Stomach smooth muscle (tissue), 2 donors: Measurements from ENCODE around the gene BRCA1.
A peak's percentile ranks its signal among the peaks of the same experiment; 100 is the strongest.
"Not testable (repeated sequence)": the region's sequence is repeated elsewhere in the genome, so short reads cannot be mapped to it uniquely, and the experiment has no call there.

Experiments
- H3K27ac ChIP-seq: one replicate; pipeline ENCODE4 v1.7.0; 2013; ENCODE audit warnings: mild to moderate bottlenecking, low read length, inconsistent platforms
- H3K27me3 ChIP-seq, 2 donors: one replicate each; pipeline ENCODE4 v1.7.0; 2013; ENCODE audit warnings: low read length in 2 of 2; ENCODE audit not compliant: insufficient read depth in 2 of 2, control insufficient read depth in 1 of 2
- H3K36me3 ChIP-seq, 2 donors: one replicate each; pipeline ENCODE4 v1.7.0; 2013; ENCODE audit warnings: low read length in 2 of 2; ENCODE audit not compliant: control insufficient read depth in 2 of 2, insufficient read depth in 2 of 2
- H3K4me1 ChIP-seq: one replicate; pipeline ENCODE4 v1.7.0; 2013; ENCODE audit warnings: low read length; ENCODE audit not compliant: control insufficient read depth, insufficient read depth
- H3K4me3 ChIP-seq, 2 donors: one replicate each; pipeline ENCODE4 v1.7.0; 2013; ENCODE audit warnings: low read length in 2 of 2
- H3K9ac ChIP-seq, 2 donors: one replicate each; pipeline ENCODE4 v1.7.0; 2013; ENCODE audit warnings: low read length in 2 of 2, mild to moderate bottlenecking in 1 of 2
- H3K9me3 ChIP-seq, 2 donors: one replicate each; pipeline ENCODE4 v1.7.0; 2013; ENCODE audit warnings: low read length in 2 of 2; ENCODE audit not compliant: control insufficient read depth in 2 of 2
- donor health status: healthy.
- donor health status: Pancreatic carcinoma.

Gene BRCA1

DNA sequence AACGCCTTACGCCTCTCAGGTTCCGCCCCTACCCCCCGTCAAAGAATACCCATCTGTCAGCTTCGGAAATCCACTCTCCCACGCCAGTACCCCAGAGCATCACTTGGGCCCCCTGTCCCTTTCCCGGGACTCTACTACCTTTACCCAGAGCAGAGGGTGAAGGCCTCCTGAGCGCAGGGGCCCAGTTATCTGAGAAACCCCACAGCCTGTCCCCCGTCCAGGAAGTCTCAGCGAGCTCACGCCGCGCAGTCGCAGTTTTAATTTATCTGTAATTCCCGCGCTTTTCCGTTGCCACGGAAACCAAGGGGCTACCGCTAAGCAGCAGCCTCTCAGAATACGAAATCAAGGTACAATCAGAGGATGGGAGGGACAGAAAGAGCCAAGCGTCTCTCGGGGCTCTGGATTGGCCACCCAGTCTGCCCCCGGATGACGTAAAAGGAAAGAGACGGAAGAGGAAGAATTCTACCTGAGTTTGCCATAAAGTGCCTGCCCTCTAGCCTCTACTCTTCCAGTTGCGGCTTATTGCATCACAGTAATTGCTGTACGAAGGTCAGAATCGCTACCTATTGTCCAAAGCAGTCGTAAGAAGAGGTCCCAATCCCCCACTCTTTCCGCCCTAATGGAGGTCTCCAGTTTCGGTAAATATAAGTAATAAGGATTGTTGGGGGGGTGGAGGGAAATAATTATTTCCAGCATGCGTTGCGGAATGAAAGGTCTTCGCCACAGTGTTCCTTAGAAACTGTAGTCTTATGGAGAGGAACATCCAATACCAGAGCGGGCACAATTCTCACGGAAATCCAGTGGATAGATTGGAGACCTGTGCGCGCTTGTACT, at the start of gene BRCA1:
Gene BRCA1, minus strand, starts transcription at position 232 of the 834 bp plus-strand sequence. CDS start 1,268 bp downstream, outside the sequence.
- H3K27ac ChIP-seq = peak within 1 kb of the TSS; percentile 88
- peak within 1 kb of the TSS; percentile 82 to 89 for H3K9ac ChIP-seq
- H3K27me3 ChIP-seq = no peaks in the 10 kb centered on the region
- H3K36me3 ChIP-seq = no peaks in the 10 kb centered on the region
- peak within 1 kb of the TSS; percentile 91 to 95 for H3K4me3 ChIP-seq
- H3K9me3 ChIP-seq = no peaks in the 10 kb centered on the region
- peaks cover 15% of the 10 kb centered on the region for H3K4me1 ChIP-seq

DNA sequence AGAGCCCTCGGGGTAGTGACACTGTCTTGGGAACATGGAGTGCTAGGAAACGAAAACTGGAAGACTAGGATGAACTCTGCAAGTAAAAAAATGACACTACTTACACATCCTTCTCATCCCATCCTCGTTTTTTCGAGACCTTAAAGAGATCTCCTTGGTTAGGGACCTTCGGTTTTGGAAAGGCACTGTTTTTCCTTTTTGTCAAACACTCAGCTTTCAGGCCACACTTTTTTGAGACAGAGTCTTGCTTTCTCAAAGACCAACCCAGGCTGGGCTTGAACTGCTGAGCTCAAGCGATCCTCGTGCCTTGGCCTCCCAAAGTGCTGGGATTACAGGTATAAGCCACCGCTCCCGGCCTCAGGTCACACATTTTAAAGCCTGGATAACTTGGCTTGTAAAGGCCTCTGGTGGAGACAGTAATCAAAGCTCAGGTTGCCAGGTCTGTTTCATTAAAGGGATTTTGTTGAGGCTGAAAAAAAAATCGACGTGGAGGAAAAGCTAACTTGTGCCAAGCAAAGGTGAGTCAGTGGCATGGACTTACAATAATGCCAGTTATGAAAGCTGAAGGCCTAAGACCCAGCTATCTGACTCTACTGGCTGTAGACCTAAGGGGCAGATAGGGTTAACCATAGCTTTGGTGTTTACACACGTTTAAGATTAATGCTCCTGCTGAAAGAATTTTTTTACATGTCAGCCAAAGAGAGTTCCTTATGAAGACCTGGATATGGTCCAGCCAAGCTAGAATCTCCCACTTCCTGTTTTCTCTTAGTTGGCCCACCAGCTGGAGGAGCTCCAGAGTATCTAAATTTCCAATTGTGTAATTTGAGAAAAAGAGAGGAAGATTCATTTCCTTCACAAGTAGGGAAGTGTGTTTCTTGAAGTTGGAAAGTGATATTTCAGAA, 46.7 kb upstream of the BRCA1 start:
- Histone ChIP-seq H3K27me3 (no peaks in the 10 kb centered on the region), H3K9me3 (no peaks in the 10 kb centered on the region), H3K36me3 (peaks cover 0 to 9% of the 10 kb centered on the region in 2 donors), H3K4me3 (peak overlapping the region; percentile 95 to 96), H3K9ac (peak overlapping the region; percentile 96 to 100), H3K4me1 (peaks cover 33% of the 10 kb centered on the region), H3K27ac (peak overlapping the region; percentile 99)

DNA sequence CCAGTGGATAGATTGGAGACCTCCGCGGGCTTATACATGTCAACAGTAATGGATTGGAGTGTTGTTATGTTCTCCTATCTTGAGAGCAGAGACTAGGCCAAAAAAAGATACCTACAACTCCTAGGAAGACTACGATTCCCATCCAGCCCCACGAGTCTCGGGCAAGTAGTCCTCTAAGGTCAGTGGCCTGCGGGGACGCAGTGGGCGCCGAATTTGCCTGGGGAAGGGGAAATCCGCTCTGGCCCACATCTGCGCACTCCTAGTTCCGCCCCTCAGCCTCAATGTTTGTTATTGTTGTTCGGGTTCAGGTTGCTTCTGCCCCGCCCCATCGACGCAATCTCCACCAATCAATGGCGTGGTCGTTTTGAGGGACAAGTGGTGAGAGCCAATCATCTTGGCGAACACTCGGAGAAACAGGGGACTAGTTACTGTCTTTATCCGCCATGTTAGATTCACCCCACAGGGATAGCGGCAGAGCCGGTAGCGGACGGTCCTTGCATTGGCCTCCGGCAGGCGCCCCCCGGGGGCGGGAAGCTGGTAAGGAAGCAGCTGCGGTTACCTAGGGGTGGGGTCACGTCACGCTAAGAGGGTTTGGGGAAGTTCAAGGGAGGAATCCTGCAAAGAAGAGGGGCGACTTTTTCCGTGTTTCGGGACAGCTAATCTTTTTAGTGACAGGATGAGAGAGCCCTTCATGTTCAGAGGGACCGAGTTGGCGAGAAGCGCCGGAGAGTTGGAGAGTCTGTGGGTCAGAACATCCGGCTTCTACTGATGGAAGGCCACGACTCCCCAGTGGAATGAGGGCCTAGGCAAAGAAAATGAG, 45.8 kb upstream of the BRCA1 start, which contains the start of gene NBR1:
Gene NBR1, plus strand, starts transcription at position 449 of the 820 bp plus-strand sequence. CDS start 4,586 bp downstream, outside the sequence.
- Histone ChIP-seq H3K27ac (peak within 1 kb of the TSS; percentile 99), H3K9ac (peak within 1 kb of the TSS; percentile 96 to 100), H3K36me3 (peaks cover 0 to 3% of the 10 kb centered on the region in 2 donors), H3K4me1 (peaks cover 30% of the 10 kb centered on the region), H3K27me3 (no peaks in the 10 kb centered on the region), H3K4me3 (peak within 1 kb of the TSS; percentile 95 to 96), H3K9me3 (no peaks in the 10 kb centered on the region)

DNA sequence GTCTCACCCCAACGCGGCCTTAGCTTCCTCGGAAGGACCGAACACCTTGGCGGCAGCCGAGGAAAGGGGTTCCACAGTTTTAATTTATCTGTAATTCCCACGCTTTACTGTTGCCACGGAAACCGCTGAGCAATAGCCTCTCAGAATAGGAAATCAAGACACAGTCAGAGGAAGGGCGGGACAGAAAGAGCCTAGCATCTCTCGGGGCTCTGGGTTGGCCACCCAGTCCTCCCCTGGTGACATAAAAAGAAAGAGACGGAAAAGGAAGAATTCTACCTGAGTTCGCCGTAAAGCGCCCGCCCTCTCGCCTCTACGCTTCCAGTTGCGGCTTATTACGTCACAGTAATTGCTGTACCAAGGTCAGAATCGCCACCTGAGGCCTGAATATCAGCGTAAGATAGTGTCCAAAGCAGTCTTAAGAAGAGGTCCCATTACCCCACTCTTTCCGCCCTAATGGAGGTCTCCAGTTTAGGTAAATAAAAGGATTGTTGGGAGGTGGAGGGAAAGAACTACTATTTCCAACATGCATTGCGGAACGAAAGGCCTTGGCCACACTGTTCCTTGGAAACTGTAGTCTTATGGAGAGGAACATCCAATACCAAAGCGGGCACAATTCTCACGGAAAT, 45.1 kb upstream of the BRCA1 start:
- no peaks in the 10 kb centered on the region for H3K36me3 ChIP-seq
- H3K9ac ChIP-seq = peak overlapping the region; percentile 96 to 100
- peak overlapping the region; percentile 95 to 96 for H3K4me3 ChIP-seq
- H3K27ac ChIP-seq = peak overlapping the region; percentile 99
- no peaks in the 10 kb centered on the region for H3K9me3 ChIP-seq
- peaks cover 30% of the 10 kb centered on the region for H3K4me1 ChIP-seq
- no peaks in the 10 kb centered on the region for H3K27me3 ChIP-seq

DNA sequence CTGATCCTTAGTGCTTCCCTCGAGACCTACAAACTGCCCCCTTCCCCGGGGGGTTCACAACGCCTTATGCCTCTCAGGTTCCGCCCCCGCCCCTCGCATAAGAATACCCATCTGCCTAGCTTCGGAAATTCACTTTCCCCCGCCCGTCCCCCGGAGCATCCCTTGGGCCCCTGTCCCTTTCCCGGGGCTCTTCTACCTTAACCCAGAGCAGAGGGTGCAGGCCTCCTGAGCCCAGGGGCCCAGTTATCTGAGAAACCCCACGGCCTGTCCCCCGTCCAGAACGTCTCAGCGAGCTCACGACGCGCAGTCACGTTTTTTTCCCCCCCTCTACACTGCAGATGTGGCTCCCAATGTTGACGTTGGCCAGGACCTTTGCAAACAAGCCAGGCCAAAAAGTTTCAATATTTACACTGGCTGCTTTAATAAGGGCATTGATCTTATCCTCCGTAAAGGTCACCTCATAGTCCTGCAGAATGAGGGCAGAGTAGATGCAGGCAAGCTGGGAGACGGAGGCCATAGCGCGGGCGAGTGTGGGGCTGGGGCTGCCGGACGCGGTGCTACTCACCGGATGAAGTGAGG, 44.5 kb upstream of the BRCA1 start:
- no peaks in the 10 kb centered on the region for H3K27me3 ChIP-seq
- peak overlapping the region; percentile 96 to 100 for H3K9ac ChIP-seq

DNA sequence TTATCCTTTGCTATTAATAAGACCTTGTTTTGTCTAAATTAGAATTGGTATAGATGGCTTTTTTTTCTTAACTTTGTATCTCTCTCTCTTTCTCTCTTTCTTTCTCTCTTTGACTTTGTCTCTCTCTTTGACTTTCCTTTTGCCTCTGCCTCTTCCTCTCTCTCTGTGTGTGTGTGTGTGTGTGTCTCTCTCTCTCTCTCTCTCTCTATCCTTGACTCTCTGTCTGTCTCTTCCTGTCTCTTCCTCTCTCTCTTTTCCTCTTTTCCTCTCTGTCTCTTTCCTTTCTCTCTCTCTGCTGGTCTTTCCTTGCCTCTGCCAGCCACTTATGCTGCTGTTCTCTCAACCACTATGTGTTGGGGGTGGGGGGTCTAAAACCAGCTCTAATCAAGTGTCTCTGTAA, 40.8 kb upstream of the BRCA1 start:
- H3K36me3 ChIP-seq, H3K27me3 ChIP-seq, H3K9me3 ChIP-seq, H3K9ac ChIP-seq, H3K27ac ChIP-seq, H3K4me3 ChIP-seq: not testable (repeated sequence)
- peaks cover 11% of the 10 kb centered on the region for H3K4me1 ChIP-seq

More for the DNA sequence above, 44.5 kb upstream of the BRCA1 start:
- Histone ChIP-seq H3K4me1 (peaks cover 30% of the 10 kb centered on the region), H3K27ac (peak overlapping the region; percentile 99), H3K36me3 (no peaks in the 10 kb centered on the region), H3K9me3 (no peaks in the 10 kb centered on the region), H3K4me3 (peak overlapping the region; percentile 95 to 96)

DNA sequence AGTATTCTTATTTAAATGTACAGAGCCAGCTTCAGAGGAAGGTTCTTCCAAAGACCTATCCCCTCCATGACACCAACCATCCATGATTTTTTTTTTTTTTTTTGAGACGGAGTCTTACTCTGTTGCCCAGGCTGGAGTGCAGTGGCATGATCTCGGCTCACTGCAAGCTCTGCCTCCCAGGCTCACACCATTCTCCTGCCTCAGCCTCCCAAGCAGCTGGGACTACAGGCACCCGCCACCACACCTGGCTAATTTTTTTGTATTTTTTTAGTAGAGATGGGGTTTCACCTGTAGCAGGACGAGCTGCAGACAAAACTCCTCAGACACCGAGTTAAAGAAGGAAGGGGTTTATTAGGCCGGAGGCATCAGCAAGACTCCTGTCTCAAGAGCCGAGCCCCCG, 34.8 kb upstream of the BRCA1 start:
- not testable (repeated sequence) for H3K27ac ChIP-seq, H3K9me3 ChIP-seq, H3K4me3 ChIP-seq, H3K27me3 ChIP-seq, H3K36me3 ChIP-seq, H3K9ac ChIP-seq, H3K4me1 ChIP-seq

DNA sequence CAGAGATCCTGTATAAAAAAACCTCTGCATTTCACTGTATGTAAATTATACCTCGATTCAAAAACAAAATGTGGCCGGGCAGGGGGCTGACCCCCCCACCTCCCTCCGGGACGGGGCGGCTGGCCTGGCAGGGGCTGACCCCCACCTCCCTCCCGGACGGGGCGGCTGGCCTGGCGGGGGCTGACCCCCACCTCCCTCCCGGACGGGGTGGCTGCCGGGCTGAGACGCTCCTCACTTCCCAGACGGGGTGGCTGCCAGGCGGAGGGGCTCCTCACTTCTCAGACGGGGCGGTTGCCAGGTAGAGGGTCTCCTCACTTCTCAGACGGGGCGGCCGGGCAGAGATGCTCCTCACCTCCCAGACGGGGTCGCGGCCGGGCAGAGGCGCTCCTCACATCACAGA, 34.1 kb upstream of the BRCA1 start:
- H3K9ac ChIP-seq, H3K4me3 ChIP-seq, H3K27ac ChIP-seq, H3K9me3 ChIP-seq, H3K27me3 ChIP-seq, H3K4me1 ChIP-seq, H3K36me3 ChIP-seq: not testable (repeated sequence)

DNA sequence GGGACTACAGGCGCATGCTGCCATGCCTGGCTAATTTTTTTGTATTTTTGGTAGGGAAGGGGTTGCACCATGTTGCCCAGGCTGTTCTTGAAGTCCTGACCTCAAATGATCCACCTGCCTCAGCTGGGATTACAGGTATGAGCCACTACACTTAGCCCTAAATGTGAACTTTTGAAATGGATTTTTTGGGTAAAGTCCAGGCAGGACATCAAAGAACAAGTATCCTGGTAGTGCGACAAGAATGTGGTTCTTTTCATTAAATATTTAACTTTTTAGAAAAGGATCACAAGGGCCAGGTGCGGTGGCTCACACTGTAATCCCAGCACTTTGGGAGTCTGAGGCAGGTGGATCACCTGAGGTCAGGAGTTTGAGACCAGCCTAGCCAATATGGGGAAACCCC, 30.5 kb upstream of the BRCA1 start:
- Histone ChIP-seq H3K4me3 (no peak overlapping the region), H3K27me3 (no peaks in the 10 kb centered on the region), H3K36me3 (no peaks in the 10 kb centered on the region), H3K27ac (no peak overlapping the region), H3K9ac (no peak overlapping the region), H3K9me3 (no peaks in the 10 kb centered on the region), H3K4me1 (no peaks in the 10 kb centered on the region)
